Panc1 (cell line): ENCODE data around the gene MALL. TPM values are rescaled to one million over a fixed set of nuclear protein-coding genes. Genes with fewer than 3 reads are reported as not detected.
"Not testable (repeated sequence)": the region's sequence is repeated elsewhere in the genome, so short reads cannot be mapped to it uniquely, and the experiment has no call there.

ENCODE experiments used
- ATAC-seq: fragments of 200-7000 bp; cut with Tn5 transposase; 2 replicates; pipeline ENCODE4 v1.9.1; 2020; ENCODE audit warnings: mild to moderate bottlenecking, moderate library complexity
- BruUV-seq: library from RNA; stranded (reverse); fragments of 400-500 nt; replicated peaks from 2 replicates; lab custom pipeline; 2021; lab: Mats Ljungman, UMichigan
- CTCF ChIA-PET: fragments of 300-600 bp; sonication (Branson Sonifier 250); formaldehyde crosslinking; loops from one replicate; lab custom pipeline; 2022; ENCODE audit warnings: antibody characterized with exemption; lab: Charles Lee
- POLR2A ChIA-PET: fragments of 300-600 bp; sonication (Branson Sonifier 250); formaldehyde crosslinking; loops from one replicate; lab custom pipeline; 2022; ENCODE audit warnings: antibody characterized with exemption; lab: Charles Lee
- DNase-seq: peaks from one replicate; pipeline ENCODE4 v3.0.0-alpha.2; 2010; ENCODE audit warnings: low read depth, low spot score
- H3K27ac ChIP-seq: 2 replicates; pipeline ENCODE4 v1.5.1; 2011; ENCODE audit warnings: mild to moderate bottlenecking, low read length, inconsistent platforms
- H3K27me3 ChIP-seq: fragments of 200-500 bp; sonication (Bioruptor generic); 2 replicates; pipeline ENCODE4 v1.6.0; 2014; ENCODE audit warnings: low read length, inconsistent platforms; ENCODE audit not compliant: control insufficient read depth, insufficient read depth
- H3K36me3 ChIP-seq: fragments of 200-500 bp; sonication (Bioruptor generic); 2 replicates; pipeline ENCODE4 v1.5.1; 2014; ENCODE audit warnings: inconsistent platforms, mild to moderate bottlenecking, low read length, moderate library complexity; ENCODE audit not compliant: control insufficient read depth, insufficient read depth
- H3K4me1 ChIP-seq: 2 replicates; pipeline ENCODE4 v1.5.1; 2011; ENCODE audit warnings: inconsistent platforms, mild to moderate bottlenecking, low read length, moderate library complexity; ENCODE audit not compliant: control insufficient read depth, insufficient read depth
- H3K4me3 ChIP-seq, 2 experiments: 2 replicates each; pipeline ENCODE4 v1.5.1; 2011 to 2012; ENCODE audit warnings: low read depth in 2 of 2, low read length in 2 of 2, mild to moderate bottlenecking in 2 of 2, inconsistent platforms in 1 of 2, moderate library complexity in 1 of 2
- H3K9me3 ChIP-seq: fragments of 200-500 bp; sonication (Bioruptor generic); 2 replicates; pipeline ENCODE4 v1.5.1; 2014; ENCODE audit warnings: low read depth, mild to moderate bottlenecking, inconsistent platforms, low read length, moderate library complexity; ENCODE audit not compliant: control insufficient read depth, insufficient read depth
- CTCF ChIP-seq: fragments of 450-650 bp; IDR thresholded peaks from 2 replicates; pipeline ENCODE4 v1.5.1; 2017; ENCODE audit warnings: mild to moderate bottlenecking
- POLR2AphosphoS5 ChIP-seq: IDR thresholded peaks from 2 replicates; pipeline ENCODE4 v1.6.1; 2012; ENCODE audit warnings: mild to moderate bottlenecking, low read depth, low read length, moderate library complexity
- REST ChIP-seq, 2 experiments: IDR thresholded peaks; 2 replicates each; pipeline ENCODE4 v1.6.1; 2011 to 2012; ENCODE audit warnings: low read depth in 2 of 2, control low read depth in 1 of 2, low read length in 1 of 2, mild to moderate bottlenecking in 1 of 2, moderate library complexity in 1 of 2; ENCODE audit not compliant: insufficient read depth in 1 of 2
- SIN3A ChIP-seq: IDR thresholded peaks from 2 replicates; pipeline ENCODE4 v1.6.1; 2012; ENCODE audit warnings: low read depth, mild to moderate bottlenecking, low read length, moderate library complexity, borderline replicate concordance; ENCODE audit not compliant: insufficient read depth
- in situ Hi-C: cut with HindIII; loops from 2 replicates; pipeline ENCODE4 v1.10.0; 2016; ENCODE audit warnings: low sequenced_read_pairs, low pct_unique_long_range_greater_than_20kb
- intact Hi-C: fragments of 100-400 bp; cut with micrococcal nuclease; formaldehyde crosslinking; loops from one replicate; pipeline ENCODE4 v1.10.0; 2022; ENCODE audit not compliant: unreplicated experiment
- total RNA-seq: library from RNA; stranded (reverse); gene quantifications from one replicate; pipeline ENCODE4 v1.2.1, GENCODE V29; 2021; ENCODE audit not compliant: unreplicated experiment

MALL gene
- total RNA-seq, 1 experiment from 2014 or later, result 159 TPM

GRCh38 chr2:110113961-110114591, 1.5 kb downstream of the MALL start:
- POLR2A ChIA-PET, result no interaction called here
- no peaks in the 10 kb centered on the region for H3K27me3 ChIP-seq
- CTCF ChIA-PET, result no interaction called here
- peak overlapping the region; percentile 99 for H3K27ac ChIP-seq
- H3K4me3 ChIP-seq, result peak overlapping the region; percentile 72 to 86
- ATAC-seq (peak; percentile 56), DNase-seq (no peak)
- BruUV-seq, result no TSS peak
- TF ChIP-seq POLR2AphosphoS5 (peak; percentile 61; the same call in 1 of the 2 replicates), CTCF (peak; percentile 61), SIN3A (peak; percentile 66; the same call in 1 of the 2 replicates), REST (IDR thresholded peaks at IDR 0.05; ENCODE audit: insufficient read depth in 1 of 2, low read depth in 2 of 2, low read length in 1 of 2) (no peak; a peak in 1 of 4 replicates)
- intact Hi-C loops, result no loop called here
- H3K4me1 ChIP-seq, result peaks cover 32% of the 10 kb centered on the region
- in situ Hi-C loops, result no loop called here
- H3K9me3 ChIP-seq, result peaks cover 3% of the 10 kb centered on the region; the same call in 1 of the 2 replicates
- H3K36me3 ChIP-seq, result no peaks in the 10 kb centered on the region; the same call in 1 of the 2 replicates

- BruUV-seq, H3K27me3 ChIP-seq, ATAC-seq, intact Hi-C loops, H3K4me3 ChIP-seq, in situ Hi-C loops, H3K36me3 ChIP-seq, CTCF ChIA-PET, DNase-seq, H3K9me3 ChIP-seq, POLR2A ChIA-PET: not testable (repeated sequence)
- Histone ChIP-seq H3K27ac (peak overlapping the region; percentile 94), H3K4me1 (peaks cover 62% of the 10 kb centered on the region)
Observed at GRCh38 chr2:110108291-110108690, 7.3 kb downstream of the MALL start.
